ENCODE measurements around the gene ARMH3.

GRCh38 chr10:101858723-101859500 is 197.1 kb downstream of the ARMH3 start:
- TF ChIP-seq CTCF (conservative IDR thresholded peaks at IDR 0.05) (no peak), ZFX (IDR thresholded peaks at IDR 0.05) (no peak)

Data from C4-2B (cell line).